COLO668 (cell line): ENCODE measurements around the gene EVX2.

Experiments
- DNase-seq: peaks from one replicate; lab custom pipeline; 2025; ENCODE audit not compliant: unreplicated experiment; lab: John Stamatoyannopoulos, UW

The EVX2 gene

DNA sequence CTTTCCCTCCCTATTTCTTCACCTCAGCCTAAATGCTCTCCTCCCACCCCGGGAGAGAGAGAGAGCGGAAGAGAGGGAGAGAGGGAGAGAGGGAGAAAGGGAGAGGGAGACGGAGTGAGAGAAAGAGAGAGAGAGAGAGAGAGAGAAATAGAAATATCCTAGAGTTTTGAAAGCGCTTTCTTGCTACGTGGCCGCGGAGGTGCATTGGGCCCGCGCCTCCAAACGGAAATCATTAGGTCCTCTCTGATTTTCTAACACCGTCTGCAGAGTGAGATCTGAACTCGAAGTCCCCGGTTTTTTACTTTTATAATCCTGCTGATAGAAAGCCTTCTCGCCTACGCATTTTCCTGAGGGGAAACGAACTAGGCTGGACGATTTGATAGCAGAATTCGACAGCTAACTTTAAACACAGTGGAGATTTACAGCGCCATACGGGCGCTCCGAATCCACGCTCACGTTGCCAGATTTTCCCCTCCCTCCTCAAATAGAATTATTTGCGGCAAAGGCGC is 903 bp upstream of the EVX2 start:
- peak; percentile 33 for DNase-seq

DNA sequence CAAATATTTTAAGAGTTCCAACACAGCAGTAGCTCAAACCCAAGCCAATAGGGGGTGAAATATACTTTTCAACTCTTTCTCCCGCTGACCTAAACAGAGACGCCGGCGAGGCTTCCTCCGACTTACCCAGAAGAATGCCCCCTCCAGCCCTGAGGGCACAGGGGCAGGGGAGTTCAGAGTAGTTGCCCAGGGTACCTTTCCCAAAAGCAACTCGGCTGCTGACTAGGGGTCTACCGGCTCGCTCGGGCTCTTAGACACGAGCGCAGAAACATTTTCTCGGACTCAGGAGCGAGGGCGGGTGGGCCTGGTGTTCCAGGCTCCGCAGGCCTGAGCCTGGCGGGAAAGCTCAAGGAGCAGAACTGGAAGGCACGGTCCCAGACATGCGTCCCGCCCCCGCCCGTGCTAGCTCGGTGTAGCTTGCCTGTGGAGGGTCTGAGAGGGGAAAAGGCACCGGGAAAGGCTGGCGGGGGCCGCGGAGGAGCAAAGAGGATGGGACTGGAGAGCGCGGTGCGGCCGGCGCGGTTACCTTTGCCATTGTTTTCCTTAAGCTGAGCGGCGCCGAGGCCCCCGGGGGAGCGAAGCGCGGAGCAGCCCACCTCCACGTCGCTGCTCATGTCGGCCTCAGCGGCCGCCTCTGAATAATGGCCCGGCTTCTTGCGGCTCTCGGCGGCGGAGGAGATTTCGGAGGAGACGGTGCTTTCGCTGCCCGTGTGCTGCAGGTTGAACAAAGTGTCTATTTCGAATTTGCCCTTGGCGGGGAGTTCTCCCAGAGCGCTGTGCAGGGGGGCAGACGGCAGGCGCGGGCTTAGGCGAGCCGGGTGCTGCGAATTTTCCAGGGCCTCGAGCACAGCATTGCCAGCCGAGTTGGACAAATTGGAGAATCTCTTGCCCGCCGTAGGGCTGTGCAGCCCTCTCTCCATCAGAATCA is 674 bp downstream of the EVX2 start:
- DNase-seq: peak; percentile 61

GRCh38 chr2:176082525-176082823 is 1.3 kb downstream of the EVX2 start:
- no peak for DNase-seq

GRCh38 chr2:176081837-176082524 is 1.8 kb downstream of the EVX2 start:
- DNase-seq: peak; percentile 76

- no peak for DNase-seq
Observed at GRCh38 chr2:176081376-176081836, 2.4 kb downstream of the EVX2 start.

DNA sequence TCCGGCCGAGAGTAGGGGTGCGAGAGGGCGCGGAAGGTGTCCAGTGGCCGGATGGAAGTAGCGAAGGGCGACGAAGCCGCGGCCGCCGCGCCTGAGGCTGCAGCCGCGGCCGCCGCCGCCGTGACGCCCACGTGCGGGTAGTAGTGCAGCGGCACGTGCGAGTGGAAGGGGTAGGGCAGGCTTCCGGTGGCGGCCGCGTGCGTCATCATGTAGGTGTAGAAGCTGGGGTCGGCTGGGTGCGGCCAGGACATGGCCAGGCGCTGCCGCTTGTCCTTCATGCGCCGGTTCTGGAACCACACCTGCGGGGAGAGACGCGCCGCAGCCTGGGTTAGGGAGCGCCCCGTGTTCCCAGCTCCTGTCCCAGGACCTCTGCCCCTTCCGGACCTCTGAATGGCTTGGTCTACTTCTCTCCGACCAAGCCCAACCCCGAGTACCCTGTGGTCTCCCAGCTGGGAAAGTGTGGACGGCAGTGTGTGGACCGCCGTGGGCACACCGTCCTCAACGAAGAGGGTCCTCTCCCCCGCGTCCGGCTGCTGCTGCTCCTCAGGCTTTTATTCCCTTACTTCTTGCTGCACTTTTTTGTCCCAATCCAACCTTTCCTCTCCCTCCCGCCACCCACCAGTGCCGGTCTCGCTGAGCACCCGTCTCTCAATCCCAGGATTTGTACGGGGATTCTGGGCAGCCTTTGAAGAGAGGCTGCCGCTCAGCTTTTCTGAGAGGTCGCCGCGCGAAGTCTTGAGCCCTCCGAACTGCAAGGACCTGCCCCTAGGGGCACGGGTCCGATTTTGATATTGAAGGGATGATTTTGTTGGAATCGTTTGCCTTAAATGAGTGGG is 3.0 kb downstream of the EVX2 start:
- peak; percentile 85 for DNase-seq

GRCh38 chr2:176079831-176080539 is 3.8 kb downstream of the EVX2 start:
- DNase-seq: peak; percentile 87

GRCh38 chr2:176079285-176079830 is 4.4 kb downstream of the EVX2 start:
- DNase-seq: no peak

DNA sequence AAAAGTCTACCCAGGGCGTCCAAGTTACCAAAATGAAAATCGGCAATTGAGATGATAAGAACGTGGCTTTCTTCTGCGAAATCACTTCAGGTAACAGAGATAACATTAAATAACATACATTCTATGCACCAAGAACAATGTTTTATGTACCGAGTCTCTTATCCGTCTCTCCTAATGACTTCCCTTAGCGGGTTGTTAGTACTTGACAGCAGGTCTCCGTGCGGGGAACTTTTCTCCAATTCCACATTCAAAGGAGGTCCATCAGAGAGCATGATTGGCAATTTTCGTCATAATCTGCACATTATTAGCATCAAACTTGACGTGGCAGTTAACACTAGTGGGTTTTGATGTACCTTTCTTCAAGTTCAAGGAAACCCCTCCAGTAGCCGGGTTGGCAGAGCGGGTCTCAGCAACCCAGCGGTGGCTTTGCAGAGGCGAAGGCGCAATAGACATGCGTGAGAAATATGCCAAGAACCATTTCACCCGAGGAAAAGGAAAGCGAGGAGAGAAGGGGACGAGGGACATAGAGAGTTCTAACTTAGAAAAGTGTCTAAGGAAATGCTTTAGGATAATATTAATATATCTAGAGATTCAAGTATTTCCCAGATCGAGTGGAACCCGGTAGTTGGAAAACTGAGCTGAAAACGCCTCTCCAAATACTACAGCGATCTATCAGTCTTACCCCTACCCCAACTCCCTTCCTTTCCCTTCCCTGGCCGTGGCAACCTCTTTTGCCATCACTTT is 5.0 kb downstream of the EVX2 start:
- DNase-seq: no peak

DNA sequence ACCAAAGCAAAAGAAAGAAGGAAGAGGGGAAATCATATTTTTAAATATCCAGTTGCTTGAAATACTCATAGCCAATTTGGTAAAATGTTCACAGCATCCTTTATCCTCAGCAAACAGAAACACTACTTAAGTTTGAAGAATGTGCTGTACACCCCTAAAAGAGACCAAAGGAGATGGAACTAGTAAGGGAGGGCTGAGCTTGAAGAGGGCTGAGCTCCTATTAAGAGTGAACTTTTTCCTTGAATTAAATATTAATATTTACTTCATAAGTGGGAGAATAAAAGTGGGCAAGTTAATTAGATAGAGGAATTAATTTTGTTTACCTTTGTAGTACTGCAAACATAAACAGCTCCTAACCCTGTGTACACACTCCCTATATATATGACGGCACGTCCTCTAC is 7.0 kb downstream of the EVX2 start:
- DNase-seq: no peak

DNA sequence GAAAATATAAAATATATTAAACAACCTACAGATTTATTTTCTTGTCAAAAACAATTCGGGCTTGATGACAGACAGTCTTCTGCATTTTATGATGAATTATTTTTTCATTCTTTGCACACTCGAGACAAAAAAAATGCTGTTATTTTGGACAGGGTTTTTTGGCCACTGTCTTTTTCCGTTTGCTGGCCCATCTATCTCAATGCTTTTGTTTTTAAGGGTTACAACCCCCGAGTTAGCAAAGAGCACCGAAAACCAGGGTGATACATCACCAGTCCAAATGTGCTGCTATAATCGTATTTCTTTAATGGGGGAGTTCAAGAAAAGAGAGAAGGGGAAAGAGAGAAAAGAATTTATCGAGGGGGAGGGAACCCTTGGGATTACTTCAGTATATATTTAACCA is 7.7 kb downstream of the EVX2 start:
- no peak for DNase-seq

- DNase-seq: no peak
Observed at GRCh38 chr2:176075481-176075880, 8.3 kb downstream of the EVX2 start.

- DNase-seq: no peak
Observed at GRCh38 chr2:176074919-176075425, 8.8 kb downstream of the EVX2 start.

GRCh38 chr2:176072951-176073904 is 10.5 kb downstream of the EVX2 start:
- no peak for DNase-seq

DNA sequence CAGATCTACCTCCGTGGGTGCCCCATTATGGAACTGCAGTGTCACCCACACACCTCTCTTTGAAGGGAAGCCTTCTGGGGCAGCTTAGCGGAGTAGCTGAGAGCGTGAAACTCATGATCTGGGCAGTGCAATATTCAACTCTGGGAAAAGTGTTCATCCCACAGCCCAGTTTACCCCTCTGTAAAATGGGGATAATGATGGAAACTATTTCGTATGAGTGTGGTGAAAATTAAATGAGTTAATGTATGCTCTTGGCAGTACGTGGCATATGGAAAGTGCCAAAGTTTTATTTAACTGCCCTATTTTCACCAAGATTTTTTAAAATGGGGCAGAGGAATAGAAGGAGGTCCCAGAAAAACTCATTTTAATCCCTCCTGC is 11.5 kb downstream of the EVX2 start:
- DNase-seq: no peak

- DNase-seq: no peak
Observed at GRCh38 chr2:176071330-176072291, 12.2 kb downstream of the EVX2 start.

DNA sequence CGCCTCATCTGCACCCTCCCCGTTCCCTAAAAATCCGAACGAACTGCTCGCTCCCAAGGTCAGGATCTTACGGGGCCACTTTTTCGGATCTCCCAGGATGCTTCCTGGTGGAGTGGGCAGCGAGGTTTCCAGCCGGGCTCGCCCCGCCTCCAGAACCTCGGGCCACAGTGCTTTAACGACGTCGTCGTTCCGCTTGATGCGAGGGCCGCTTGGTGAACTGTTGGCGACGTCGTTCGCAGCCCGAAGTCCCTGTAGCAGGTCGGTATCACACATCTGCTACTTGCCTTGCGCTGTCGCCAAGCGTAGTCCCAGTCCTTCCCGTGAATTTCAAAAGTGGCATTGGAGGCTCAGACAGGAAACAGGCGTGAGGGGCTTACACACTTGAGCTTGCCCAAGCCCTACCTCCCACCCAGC is 15.3 kb downstream of the EVX2 start:
- DNase-seq: no peak
